C4-2B (cell line): ENCODE measurements around the gene INPP5B.

Experiments
- H3K27ac ChIP-seq: fragments of 450-650 bp; 2 replicates; pipeline ENCODE4 v1.5.1; 2017
- CTCF ChIP-seq: fragments of 450-650 bp; conservative IDR thresholded peaks from 2 replicates; pipeline ENCODE4 v1.5.1; 2017; ENCODE audit warnings: mild to moderate bottlenecking
- ZFX ChIP-seq: fragments of 450-650 bp; IDR thresholded peaks from 2 replicates; pipeline ENCODE4 v1.6.1; 2017

The INPP5B gene

GRCh38 chr1:37952738-37953137 lies 5.9 kb upstream of the INPP5B start:
- no peak overlapping the region for H3K27ac ChIP-seq
- TF ChIP-seq ZFX, result no peak
- TF ChIP-seq CTCF, result no peak

GRCh38 chr1:37951783-37952624 lies 5.2 kb upstream of the INPP5B start:
- TF ChIP-seq ZFX (no peak), CTCF (no peak)
- H3K27ac ChIP-seq, result no peak overlapping the region

GRCh38 chr1:37951041-37951782 lies 4.4 kb upstream of the INPP5B start:
- TF ChIP-seq CTCF, result no peak
- TF ChIP-seq ZFX, result no peak
- no peak overlapping the region for H3K27ac ChIP-seq

- TF ChIP-seq ZFX (no peak), CTCF (no peak)
- H3K27ac ChIP-seq, result no peak overlapping the region
These were observed 2.8 kb upstream of the INPP5B start for GRCh38 chr1:37949524-37950152.

- no peak overlapping the region for H3K27ac ChIP-seq
- TF ChIP-seq CTCF (no peak), ZFX (no peak)
These were observed 2.0 kb upstream of the INPP5B start for GRCh38 chr1:37948841-37949240.

GRCh38 chr1:37948166-37948565 lies 1.3 kb upstream of the INPP5B start:
- H3K27ac ChIP-seq, result no peak overlapping the region
- no peak for TF ChIP-seq ZFX
- TF ChIP-seq CTCF, result no peak

- no peak for TF ChIP-seq ZFX
- no peak overlapping the region for H3K27ac ChIP-seq
These were observed 511 bp upstream of the INPP5B start for GRCh38 chr1:37947364-37947763.
